ENCODE results near the gene DAAM2.

Gene DAAM2

GRCh38 chr6:39790772-39791171 is 1.4 kb upstream of the DAAM2 start:
- DNase-seq: no peak

GRCh38 chr6:39791311-39791710 is 865 bp upstream of the DAAM2 start:
- no peak for DNase-seq

- no peak for DNase-seq
Measured at GRCh38 chr6:39792540-39793450, 619 bp downstream of the DAAM2 start.

- DNase-seq: no peak
Measured at GRCh38 chr6:39793516-39793915, 1.3 kb downstream of the DAAM2 start.

GRCh38 chr6:39794231-39794630 is 2.1 kb downstream of the DAAM2 start:
- DNase-seq: no peak

GRCh38 chr6:39797751-39798150 is 5.6 kb downstream of the DAAM2 start:
- no peak for DNase-seq

- DNase-seq: no peak
Measured at GRCh38 chr6:39800034-39801032, 8.2 kb downstream of the DAAM2 start.

- DNase-seq: no peak
Measured at GRCh38 chr6:39801456-39802251, 9.5 kb downstream of the DAAM2 start.

GRCh38 chr6:39803872-39804271 is 11.7 kb downstream of the DAAM2 start:
- DNase-seq: no peak

- DNase-seq: no peak
Measured at GRCh38 chr6:39804466-39805065, 12.4 kb downstream of the DAAM2 start.

- DNase-seq: no peak
Measured at GRCh38 chr6:39806278-39806677, 14.1 kb downstream of the DAAM2 start.

GRCh38 chr6:39808346-39808745 is 16.2 kb downstream of the DAAM2 start:
- DNase-seq: no peak

- DNase-seq: no peak
Measured at GRCh38 chr6:39808964-39809363, 16.8 kb downstream of the DAAM2 start.

- DNase-seq: no peak
Measured at GRCh38 chr6:39811835-39812345, 19.7 kb downstream of the DAAM2 start.

- no peak for DNase-seq
Measured at GRCh38 chr6:39812496-39812852, 20.3 kb downstream of the DAAM2 start.

GRCh38 chr6:39812853-39813533 is 20.8 kb downstream of the DAAM2 start:
- DNase-seq: no peak

- no peak for DNase-seq
Measured at GRCh38 chr6:39814236-39814635, 22.1 kb downstream of the DAAM2 start.

- DNase-seq: no peak
Measured at GRCh38 chr6:39815356-39815755, 23.2 kb downstream of the DAAM2 start.

GRCh38 chr6:39816747-39817146 is 24.6 kb downstream of the DAAM2 start:
- no peak for DNase-seq

- no peak for DNase-seq
Measured at GRCh38 chr6:39818695-39819094, 26.5 kb downstream of the DAAM2 start.

GRCh38 chr6:39819228-39819627 is 27.1 kb downstream of the DAAM2 start:
- no peak for DNase-seq

- DNase-seq: no peak
Measured at GRCh38 chr6:39819676-39820075, 27.5 kb downstream of the DAAM2 start.

Data from NCI-H774 (cell line).